HG03442 (cell line): Measurements from ENCODE around the gene KCNG4.

Experiments
- ATAC-seq: cut with Tn5 transposase; IDR thresholded peaks from one replicate; pipeline ENCODE4 v1.9.1; 2021; ENCODE audit warnings: mild to moderate bottlenecking, moderate library complexity; ENCODE audit not compliant: unreplicated experiment

The KCNG4 gene, protein sequence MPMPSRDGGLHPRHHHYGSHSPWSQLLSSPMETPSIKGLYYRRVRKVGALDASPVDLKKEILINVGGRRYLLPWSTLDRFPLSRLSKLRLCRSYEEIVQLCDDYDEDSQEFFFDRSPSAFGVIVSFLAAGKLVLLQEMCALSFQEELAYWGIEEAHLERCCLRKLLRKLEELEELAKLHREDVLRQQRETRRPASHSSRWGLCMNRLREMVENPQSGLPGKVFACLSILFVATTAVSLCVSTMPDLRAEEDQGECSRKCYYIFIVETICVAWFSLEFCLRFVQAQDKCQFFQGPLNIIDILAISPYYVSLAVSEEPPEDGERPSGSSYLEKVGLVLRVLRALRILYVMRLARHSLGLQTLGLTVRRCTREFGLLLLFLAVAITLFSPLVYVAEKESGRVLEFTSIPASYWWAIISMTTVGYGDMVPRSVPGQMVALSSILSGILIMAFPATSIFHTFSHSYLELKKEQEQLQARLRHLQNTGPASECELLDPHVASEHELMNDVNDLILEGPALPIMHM

DNA sequence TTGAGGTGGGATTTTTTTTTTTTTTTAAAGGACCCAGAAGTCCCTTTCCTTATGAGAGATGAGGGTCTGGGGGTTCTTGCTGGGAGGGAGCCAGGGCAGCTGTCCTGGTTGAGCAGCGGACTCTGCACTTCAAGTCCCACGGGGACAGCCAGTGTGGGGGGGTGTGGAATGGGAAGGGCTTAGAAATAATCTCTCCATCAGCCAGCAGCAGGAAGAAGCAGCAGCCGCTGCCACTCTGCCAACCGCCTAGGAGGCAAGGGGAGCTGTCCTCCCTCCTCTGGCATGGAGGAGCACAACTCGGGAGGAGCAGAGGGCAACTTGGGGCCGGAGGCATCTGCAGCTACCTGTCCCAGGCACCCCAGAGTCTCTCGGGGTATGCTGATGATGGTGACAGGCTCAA, at the start of gene KCNG4:
Gene KCNG4 (minus strand): TSS at position 104 of the 400 bp plus-strand sequence. CDS start 2,527 bp downstream, outside the sequence.
- no peak for ATAC-seq

DNA sequence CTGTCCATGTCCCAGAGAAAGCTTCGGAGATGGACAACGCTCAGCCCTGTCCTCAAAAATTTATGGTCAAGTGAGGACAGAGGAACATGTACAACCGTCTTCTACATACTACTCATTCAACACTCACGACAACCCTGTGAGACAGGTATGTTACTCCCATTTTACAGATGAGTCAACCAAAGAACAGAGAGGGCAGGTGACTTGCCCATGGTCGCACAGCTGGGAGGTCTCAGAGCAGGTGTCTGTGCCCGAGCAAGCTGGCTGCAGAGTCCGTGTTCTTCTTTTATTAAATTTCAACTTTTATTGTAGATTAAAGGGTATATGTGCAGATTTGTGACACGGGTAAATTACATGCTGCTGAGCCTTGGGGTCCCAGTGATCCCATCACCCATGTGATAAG, 49.1 kb upstream of the KCNG4 start:
- no peak for ATAC-seq

DNA sequence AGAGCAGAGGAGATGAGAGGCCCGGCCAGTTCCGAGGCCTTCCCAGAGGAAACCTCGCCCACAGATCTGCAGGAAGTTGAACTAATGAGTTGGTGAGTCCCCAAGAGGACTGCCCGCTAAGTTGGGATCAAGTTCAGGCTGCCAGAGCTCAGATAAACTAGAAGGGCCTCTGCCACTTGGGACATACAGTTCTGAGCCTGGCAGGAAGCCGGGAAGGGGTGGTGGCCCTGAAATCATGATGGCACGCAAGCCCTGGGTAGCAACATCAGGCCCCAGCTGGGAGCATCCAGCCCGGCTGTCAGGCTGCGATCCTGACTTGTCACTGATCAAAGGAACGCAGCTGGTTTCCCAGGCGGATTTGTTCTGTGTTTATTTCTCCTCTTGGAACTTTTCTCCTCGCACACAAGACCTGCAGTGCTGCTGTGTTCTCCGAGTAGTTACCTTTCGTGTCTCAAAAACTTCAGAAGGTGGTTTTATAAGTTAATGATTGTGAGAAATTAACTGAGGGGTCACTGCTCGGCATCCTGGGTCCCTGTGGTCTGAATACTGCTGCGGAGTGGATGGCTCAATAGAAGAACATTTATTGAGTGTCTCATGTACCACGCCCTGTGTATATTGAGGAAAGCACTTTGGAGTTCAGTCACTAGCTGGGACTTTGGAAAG, 46.9 kb upstream of the KCNG4 start:
- ATAC-seq: no peak

DNA sequence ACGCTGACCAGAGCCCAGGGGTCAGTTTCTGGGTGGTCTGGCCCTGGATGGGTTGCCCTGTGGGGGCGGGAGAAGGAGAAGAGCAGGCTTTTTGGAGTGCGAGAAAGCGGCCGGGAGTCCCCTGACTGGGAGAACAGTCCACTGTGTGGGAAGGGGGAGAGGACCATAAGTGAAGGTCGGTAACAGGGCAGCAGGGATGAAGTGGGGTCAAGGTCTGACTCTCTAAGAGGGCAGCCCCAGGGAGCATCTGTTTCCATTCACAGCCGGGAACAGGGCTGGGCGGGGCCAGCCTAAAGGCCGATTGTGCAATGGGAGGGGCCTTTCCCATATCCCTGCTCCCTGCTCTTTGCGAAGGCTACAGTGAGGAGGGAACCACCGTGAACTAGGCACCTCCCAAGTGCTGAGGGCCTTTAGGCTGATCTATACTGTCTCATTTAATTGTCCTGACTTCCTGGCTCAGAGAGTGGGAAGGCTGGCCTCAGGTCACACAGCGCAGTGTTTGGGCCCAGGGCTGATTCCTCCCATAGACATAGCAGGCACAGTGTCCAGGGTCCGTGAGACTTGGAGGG, 44.4 kb upstream of the KCNG4 start:
- ATAC-seq: no peak

DNA sequence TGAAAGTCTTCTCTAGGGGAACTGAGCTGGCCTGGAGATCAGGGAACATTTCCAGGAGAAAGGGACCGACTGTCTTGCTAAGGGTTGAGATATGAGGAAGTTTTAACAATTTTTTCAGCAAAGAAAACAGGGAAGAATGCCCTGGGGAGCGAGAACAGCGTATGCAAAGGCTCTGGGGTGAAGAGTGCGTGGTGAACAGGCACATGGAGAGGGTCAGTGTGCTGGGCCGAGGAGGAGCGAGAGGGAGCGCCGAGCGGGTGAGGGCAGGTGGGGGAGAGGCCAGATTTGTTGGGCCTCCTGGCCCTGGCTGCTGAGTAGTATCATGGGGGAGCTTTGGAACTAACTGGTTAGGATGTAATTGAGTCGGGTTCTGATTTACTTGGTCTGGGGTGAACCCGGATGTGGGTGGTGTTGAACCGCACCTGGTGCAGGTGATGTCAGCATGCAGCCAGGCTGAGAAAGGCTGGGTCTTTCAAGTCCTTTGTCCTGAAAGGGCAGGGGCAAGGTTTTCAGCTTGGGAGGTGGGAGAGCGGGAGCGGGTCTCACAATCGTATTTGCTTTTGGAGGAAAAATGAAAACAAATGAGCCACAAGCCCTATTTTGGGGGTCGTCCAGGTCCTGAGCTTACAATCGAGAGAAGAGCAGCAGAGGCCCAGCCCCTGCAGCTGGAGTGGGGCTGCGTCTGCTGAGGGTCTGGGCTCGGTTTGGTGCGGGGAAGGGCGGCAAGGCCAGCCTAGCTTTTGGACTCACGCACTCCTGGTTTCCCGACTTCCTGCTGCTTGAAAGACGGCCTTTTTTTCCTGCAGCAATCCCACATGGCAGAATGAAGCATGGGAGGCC, 43.7 kb upstream of the KCNG4 start:
- no peak for ATAC-seq

DNA sequence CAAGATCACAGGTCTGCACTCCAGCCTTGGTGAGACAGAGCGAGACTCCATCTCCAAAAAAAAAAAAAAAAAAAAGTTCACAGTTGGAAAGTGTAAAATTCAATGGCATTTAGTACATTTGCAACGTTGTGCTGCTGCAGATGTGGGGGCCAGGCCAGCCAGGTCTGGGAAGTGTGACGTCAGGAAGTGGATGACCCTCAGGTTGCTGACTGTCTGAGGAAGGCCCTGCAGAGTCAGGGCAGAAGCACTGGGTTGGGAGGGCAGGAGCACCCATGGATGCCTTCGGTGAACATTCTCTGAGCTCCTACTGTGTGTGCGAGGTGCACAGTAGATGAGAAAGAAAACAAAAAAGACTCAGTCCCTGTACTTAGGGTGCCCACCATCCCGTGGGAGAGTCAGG, 42.7 kb upstream of the KCNG4 start:
- ATAC-seq: no peak

DNA sequence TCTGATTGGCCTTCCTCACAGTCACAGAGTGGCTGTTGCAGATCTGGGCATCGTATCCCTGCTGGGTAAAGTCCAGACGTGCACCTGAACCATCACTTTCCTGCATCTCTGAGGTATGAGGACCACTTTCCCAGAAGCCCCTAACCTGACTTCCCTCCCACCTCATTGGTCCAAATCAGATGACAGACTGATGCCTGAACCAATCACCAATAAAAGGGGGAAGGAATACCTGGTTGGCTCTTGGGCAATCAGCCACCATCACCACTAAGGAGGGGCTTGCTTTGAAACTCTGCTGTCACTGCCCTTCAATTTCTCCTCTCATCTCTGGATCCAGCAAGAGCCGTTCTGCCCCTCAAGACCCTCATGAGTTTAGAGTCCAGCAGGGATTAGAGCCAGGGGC, 41.3 kb upstream of the KCNG4 start:
- no peak for ATAC-seq

DNA sequence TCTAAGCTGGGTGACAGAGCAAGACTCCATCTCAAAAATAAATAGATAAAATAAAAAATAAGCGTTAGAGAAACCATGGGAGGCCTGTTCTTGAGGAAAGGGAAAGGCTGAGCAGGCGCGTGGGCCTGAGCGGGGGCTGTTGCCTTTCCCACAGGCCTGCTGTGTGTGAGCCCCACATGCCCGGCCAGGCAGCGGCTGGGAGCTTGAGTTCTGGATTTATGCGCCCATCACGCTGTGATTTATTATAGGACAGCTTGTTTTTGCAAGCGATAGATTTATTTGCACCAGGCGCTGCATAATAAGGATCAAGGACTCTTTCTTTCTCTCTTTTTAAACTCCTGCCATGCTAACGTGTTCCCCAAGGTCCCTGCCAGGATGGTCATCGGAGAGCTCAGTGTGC, 40.1 kb upstream of the KCNG4 start:
- ATAC-seq: no peak

DNA sequence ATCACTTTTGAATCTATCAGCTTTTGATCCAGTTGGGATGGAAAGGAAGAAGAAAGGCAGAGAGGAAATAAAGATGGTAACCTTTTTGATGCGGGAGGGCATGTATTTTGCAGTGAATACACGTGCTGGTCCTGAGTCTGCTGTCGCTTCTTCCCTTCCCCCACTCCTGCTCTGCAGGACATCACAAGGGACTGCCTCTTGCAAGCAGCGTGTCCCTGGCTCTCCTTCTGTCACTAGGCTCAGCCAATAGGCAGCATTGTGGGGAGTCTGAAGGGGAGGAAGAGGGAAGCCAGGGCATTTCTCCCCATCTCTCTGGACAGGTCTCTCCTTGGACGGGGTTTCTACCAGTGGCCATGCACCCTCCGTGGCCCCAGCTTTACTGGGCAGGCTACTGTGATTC, 39.2 kb upstream of the KCNG4 start:
- ATAC-seq: no peak

DNA sequence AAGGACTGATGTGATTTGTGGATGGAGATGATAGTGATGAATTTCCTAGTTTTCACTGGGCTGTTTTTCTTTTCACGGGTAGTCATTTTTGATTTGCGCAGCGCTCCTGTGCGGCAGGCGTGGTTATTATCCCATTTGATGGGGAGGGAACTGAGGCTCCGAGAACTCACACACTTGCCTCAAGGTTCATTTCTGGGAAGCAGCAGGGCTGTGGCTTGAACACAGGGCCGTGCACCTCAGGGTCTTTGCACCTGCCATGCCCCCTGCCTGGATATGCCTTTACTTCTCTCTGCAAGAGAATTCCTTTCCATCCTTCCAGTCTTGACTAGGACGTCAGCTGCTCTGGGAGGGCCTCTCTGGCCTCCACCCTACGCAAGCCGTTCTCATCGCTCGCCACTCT, 38.5 kb upstream of the KCNG4 start:
- no peak for ATAC-seq

DNA sequence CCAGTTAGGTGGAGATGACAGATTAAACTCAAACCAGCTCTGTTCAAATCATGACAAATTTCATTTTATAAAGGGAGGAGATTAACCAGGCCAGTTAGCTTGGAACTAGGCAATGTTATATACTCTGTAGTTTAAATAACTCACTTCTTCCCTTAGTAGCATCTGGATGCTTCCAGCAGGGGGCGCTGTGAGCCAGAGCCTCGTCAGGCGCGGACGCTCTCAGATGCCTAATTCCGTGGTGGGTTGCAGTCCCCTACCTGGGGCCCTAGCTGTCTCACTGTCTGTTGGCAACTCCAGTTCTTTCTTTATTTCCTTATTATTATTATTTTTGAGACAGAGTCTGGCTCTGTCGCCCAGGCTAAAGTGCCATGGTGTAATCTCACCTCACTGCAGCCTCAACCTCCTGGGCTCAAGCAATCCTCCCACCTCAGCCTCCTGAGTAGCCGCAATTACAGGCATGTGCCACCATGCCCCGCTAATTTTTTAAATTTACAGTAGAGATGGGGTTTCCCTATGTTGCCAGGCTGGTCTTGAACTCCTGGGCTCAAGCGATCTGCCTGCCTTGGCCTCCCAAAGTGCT, 37.5 kb upstream of the KCNG4 start:
- no peak for ATAC-seq

DNA sequence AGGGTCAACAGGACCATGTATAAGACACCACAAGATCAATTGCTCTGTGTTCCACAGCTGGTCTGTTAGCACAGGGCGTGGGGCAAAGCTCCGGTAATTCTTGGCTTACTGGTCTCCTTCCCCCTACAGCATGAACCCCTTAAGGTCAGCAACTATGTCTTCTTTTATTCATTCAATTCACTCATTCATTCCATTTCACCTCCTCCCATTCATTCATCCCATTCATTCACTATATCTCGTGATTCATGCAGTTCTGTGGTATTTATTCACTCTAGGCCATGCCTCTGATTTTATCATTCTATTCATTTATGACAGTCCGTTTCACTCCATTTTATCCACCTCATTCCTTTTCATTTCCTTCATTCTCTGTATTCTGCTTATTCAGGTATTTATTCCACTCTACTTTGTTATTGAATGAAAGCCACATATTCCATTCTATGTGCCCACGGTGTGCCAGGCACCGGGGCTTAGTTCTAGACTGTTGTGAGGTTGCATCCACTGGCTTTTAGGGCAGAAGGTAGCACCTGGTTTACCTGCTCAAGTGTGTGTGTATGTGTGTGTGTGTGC, 35.9 kb upstream of the KCNG4 start:
- no peak for ATAC-seq

DNA sequence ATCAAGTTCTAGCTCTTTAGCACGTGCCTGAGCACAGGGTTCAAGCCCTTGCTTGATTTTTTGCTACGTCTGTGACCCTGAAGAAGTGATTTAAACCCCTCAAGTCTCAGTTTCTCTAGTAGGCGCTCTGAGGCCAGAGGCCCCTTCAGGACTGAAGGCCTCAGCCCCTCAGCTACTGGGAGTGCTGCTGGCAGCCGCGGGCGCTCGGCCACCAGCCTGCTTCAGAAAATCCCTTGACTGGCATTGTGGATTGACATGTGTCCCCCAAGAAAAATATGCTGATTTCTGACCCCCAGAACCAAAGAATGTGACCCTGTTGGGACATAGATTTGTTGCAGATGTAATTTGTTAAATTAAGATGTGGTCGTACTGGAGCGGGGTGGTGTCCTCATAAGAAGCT, 34.7 kb upstream of the KCNG4 start:
- no peak for ATAC-seq

DNA sequence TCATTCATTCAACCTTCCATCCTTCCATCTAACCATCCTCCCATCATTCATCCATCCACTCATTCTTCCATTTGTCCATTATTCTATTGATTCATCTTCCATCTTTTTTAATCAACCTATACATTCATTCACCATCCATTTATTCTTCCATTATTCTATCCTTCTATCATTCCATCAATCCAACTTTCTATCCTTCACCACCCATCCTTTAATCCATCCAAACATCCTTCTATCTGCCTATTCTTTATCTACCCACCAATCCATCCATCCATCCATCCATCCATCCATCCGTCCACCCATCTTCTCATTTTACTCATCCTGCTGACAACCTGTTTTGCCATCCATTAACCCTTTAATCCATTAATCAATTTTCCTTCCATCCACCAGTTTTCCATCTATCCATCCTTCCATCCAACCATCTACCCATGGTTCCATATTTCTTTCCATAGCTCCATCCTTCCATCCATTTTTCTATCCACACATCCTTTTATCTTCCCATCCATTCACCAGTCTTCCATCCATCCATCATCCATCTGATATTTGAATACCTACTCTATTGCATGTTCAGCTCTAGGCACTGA, 33.0 kb upstream of the KCNG4 start:
- ATAC-seq: no peak

DNA sequence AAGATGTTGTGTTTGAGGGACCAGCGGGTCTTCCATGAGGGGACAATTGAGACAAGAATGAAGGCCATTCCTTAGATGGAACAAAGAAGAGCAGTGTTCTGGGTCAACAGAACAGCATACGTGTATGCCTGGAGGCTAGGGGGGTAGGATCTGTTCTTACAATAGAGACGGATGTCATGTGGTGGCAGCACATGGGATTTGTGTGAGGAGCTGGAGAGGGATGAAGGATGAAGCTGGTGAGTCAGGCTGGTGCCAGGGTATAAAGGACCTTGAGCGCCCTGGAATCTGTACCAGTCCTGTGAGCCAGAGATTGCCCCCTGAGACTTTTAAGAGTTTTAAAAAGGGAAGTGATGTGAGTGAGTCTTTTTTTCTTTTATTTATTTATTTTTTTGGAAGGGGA, 32.1 kb upstream of the KCNG4 start:
- ATAC-seq: no peak

DNA sequence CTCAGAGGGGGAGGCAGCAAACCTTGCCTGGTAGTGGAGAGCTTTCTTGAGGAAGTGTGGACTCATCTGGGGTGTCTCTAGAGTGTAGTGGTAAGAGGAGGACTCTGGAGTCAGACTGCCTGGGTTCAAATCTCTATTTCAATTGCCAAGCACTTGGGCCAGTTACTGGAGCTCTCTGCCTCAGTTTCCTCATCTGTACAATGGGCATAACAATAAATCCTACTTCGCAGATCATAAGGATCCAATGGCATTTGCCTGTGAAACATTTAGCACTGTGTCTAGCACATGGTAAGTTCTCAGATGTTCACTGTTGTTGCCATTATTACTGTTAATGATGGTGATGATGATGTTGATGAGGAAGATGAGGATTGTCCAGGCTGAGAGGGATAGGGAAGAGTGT, 31.2 kb upstream of the KCNG4 start:
- ATAC-seq: no peak

DNA sequence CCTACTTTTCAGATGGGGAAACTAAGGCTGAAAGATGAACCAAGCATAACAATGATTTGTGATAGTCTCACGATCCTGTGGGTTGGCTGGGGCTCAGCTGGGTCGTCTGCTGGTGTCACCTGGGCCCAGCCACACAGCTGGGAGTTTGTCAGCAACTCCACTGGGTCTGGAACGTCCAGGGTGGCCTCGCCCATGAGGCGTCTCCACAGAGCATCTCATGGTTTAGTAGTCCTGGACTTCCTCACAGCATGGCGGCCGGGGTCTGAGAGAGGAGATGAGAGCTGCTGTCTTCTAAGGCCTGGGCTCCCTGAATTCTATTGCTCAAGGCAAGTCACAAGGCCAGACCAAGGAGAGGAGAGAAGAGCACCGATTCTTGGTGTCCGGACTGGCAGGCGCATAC, 30.7 kb upstream of the KCNG4 start:
- ATAC-seq: no peak

DNA sequence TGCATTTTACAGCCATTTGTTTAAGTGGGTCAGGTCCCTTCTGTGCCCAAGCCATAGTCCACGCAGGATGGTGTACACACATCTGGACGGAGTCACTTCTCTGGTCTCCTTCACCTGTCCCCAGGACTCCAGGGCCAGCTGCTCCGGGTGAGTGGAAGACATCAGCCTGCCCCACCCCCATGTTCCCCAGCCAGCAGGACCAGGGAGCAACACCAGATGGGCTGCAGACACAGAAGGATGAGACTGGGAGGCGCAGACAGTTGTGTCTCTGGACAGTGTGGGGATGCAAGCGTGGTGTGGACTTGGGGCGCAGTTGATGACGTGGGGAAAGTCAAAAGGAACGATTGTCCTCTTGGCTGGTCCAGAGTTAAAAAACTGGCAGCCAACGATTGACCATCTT, 30.3 kb upstream of the KCNG4 start:
- no peak for ATAC-seq

DNA sequence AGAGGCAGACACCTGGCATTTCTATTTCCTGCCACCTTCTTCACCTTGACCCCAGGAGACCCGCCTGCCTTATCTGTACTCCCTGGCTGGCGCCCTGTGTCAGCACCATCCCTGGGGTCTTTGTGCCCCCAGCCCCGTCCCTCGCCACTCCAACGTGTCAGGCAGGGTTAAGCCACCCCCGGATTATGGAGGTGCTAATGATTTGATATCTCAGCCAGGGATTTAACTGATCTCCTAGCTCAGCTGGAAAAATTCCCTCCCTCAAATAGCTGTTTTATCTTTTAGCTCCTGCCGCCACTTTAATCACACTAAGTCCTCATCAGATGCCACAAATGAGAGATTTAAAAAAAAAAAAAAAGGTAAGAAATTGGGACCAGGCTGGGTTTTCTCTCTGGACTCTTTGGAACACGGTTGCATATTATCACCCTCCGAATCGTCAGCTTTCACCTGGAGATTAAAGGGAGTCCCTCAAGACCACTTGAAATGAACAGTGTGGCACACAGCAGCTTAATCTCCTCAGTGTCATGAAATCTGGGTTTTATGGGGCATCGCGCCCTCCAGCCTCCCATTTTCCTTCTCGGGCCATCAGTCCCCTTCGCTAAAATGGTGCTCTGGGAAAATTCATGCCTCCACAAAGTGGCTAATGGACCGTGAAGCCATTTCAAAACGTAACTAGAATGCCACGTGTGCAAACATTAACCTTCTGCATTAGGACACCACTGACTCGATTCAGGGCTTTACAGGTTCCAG, 28.7 kb upstream of the KCNG4 start:
- no peak for ATAC-seq
